ENCODE results near the gene FAM83C.

Gene FAM83C

GRCh38 chr20:35257175-35257909, 34.9 kb downstream of the FAM83C start:
- TF ChIP-seq, protein P1, sequence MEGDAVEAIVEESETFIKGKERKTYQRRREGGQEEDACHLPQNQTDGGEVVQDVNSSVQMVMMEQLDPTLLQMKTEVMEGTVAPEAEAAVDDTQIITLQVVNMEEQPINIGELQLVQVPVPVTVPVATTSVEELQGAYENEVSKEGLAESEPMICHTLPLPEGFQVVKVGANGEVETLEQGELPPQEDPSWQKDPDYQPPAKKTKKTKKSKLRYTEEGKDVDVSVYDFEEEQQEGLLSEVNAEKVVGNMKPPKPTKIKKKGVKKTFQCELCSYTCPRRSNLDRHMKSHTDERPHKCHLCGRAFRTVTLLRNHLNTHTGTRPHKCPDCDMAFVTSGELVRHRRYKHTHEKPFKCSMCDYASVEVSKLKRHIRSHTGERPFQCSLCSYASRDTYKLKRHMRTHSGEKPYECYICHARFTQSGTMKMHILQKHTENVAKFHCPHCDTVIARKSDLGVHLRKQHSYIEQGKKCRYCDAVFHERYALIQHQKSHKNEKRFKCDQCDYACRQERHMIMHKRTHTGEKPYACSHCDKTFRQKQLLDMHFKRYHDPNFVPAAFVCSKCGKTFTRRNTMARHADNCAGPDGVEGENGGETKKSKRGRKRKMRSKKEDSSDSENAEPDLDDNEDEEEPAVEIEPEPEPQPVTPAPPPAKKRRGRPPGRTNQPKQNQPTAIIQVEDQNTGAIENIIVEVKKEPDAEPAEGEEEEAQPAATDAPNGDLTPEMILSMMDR (IDR thresholded peaks at IDR 0.05): no peak

- TF ChIP-seq, protein P1 (IDR thresholded peaks at IDR 0.05): no peak
These were observed 37.7 kb downstream of the FAM83C start for GRCh38 chr20:35254448-35254999.

DNA sequence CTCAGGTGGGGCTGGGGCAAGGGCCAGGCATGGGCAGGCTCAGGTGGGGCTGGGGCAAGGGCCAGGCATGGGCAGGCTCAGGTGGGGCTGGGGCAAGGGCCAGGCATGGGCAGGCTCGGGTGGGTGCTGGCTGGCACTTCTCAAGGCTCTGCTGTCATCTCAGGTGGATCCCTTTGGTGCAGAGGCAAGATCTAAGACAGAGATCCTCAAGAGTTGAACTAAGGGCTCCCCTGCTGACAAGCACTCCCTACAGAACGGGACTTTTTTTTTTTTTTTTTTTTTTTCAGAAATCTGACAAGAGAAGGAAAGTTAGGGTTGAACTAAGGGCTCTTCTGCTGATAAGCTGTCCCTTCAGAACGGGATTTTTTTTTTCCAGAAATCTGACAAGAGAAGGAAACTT, 39.2 kb downstream of the FAM83C start:
- TF ChIP-seq, protein P1 (IDR thresholded peaks at IDR 0.05): no peak

DNA sequence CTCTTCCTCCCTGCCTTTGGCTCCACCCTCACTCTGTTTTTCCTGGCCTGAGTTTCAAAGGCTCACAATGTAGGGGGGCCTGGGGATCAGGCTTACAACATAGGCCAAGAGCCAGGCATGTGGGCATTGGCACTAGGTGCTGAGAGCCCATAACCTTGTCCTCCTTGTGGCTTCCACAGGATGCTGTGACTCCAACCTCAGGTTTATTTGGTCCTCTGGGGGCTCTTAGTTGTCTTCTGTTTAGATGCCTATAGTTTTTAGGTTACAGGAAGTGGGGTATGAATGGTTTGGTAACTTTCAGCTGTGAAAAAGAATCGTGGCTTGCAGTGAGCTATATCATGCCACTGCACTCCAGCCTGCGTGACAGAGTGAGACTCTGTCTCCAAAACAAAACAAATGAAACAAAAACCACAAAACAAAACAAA, 40.2 kb downstream of the FAM83C start:
- TF ChIP-seq, protein P1 (IDR thresholded peaks at IDR 0.05): no peak

DNA sequence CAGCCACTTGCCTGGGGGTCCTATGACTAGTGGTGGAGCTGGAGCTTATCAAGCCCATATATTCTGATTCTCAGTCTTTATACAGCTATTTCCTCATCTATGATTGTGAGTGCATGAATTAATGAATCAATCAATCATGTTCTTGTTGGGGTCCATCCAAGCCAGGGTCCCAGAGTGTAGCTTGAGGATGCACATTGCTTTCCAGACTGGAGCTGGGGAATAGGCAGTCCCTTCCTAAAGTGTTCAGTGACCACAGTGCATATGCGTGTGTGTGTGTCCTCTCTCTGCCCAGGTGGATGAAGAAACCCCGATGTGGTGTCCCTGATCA, 40.6 kb downstream of the FAM83C start:
- TF ChIP-seq, protein P1 (IDR thresholded peaks at IDR 0.05): no peak

GRCh38 chr20:35248641-35249475, 43.4 kb downstream of the FAM83C start:
- TF ChIP-seq, protein P1 (IDR thresholded peaks at IDR 0.05): no peak

DNA sequence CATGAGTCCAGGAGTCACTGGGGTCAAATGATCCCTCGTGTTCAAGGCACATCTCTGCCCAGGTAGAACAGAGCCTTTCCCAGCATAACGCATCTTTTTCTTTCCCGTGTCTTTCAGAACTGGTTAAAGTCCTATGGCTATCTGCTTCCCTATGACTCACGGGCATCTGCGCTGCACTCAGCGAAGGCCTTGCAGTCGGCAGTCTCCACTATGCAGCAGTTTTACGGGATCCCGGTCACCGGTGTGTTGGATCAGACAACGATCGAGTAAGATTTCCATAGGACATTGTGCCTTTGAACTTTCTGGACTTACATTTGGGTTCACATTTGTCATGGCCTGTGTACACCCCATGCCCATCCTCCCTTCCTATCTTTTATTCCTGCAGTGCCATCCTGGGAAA, 45.5 kb downstream of the FAM83C start:
- TF ChIP-seq, protein P1 (IDR thresholded peaks at IDR 0.05): no peak
